Panc1 (cell line): Measurements from ENCODE around the gene ENPP7. TPM values are rescaled to one million over a fixed set of nuclear protein-coding genes. Genes with fewer than 3 reads are reported as not detected.

ENCODE experiments used
- ATAC-seq: fragments of 200-7000 bp; cut with Tn5 transposase; 2 replicates; pipeline ENCODE4 v1.9.1; 2020; ENCODE audit warnings: mild to moderate bottlenecking, moderate library complexity
- BruUV-seq: library from RNA; stranded (reverse); fragments of 400-500 nt; replicated peaks from 2 replicates; lab custom pipeline; 2021; lab: Mats Ljungman, UMichigan
- CTCF ChIA-PET: fragments of 300-600 bp; sonication (Branson Sonifier 250); formaldehyde crosslinking; loops from one replicate; lab custom pipeline; 2022; ENCODE audit warnings: antibody characterized with exemption; lab: Charles Lee
- POLR2A ChIA-PET: fragments of 300-600 bp; sonication (Branson Sonifier 250); formaldehyde crosslinking; loops from one replicate; lab custom pipeline; 2022; ENCODE audit warnings: antibody characterized with exemption; lab: Charles Lee
- DNase-seq: peaks from one replicate; pipeline ENCODE4 v3.0.0-alpha.2; 2010; ENCODE audit warnings: low read depth, low spot score
- H3K27ac ChIP-seq: 2 replicates; pipeline ENCODE4 v1.5.1; 2011; ENCODE audit warnings: mild to moderate bottlenecking, low read length, inconsistent platforms
- H3K27me3 ChIP-seq: fragments of 200-500 bp; sonication (Bioruptor generic); 2 replicates; pipeline ENCODE4 v1.6.0; 2014; ENCODE audit warnings: low read length, inconsistent platforms; ENCODE audit not compliant: control insufficient read depth, insufficient read depth
- H3K36me3 ChIP-seq: fragments of 200-500 bp; sonication (Bioruptor generic); 2 replicates; pipeline ENCODE4 v1.5.1; 2014; ENCODE audit warnings: inconsistent platforms, mild to moderate bottlenecking, low read length, moderate library complexity; ENCODE audit not compliant: control insufficient read depth, insufficient read depth
- H3K4me1 ChIP-seq: 2 replicates; pipeline ENCODE4 v1.5.1; 2011; ENCODE audit warnings: inconsistent platforms, mild to moderate bottlenecking, low read length, moderate library complexity; ENCODE audit not compliant: control insufficient read depth, insufficient read depth
- H3K4me3 ChIP-seq, 2 experiments: 2 replicates each; pipeline ENCODE4 v1.5.1; 2011 to 2012; ENCODE audit warnings: low read depth in 2 of 2, low read length in 2 of 2, mild to moderate bottlenecking in 2 of 2, inconsistent platforms in 1 of 2, moderate library complexity in 1 of 2
- H3K9me3 ChIP-seq: fragments of 200-500 bp; sonication (Bioruptor generic); 2 replicates; pipeline ENCODE4 v1.5.1; 2014; ENCODE audit warnings: low read depth, mild to moderate bottlenecking, inconsistent platforms, low read length, moderate library complexity; ENCODE audit not compliant: control insufficient read depth, insufficient read depth
- POLR2AphosphoS5 ChIP-seq: IDR thresholded peaks from 2 replicates; pipeline ENCODE4 v1.6.1; 2012; ENCODE audit warnings: mild to moderate bottlenecking, low read depth, low read length, moderate library complexity
- SIN3A ChIP-seq: IDR thresholded peaks from 2 replicates; pipeline ENCODE4 v1.6.1; 2012; ENCODE audit warnings: low read depth, mild to moderate bottlenecking, low read length, moderate library complexity, borderline replicate concordance; ENCODE audit not compliant: insufficient read depth
- TCF7L2 ChIP-seq: IDR thresholded peaks from 2 replicates; pipeline ENCODE4 v1.6.1; 2011; ENCODE audit warnings: mild to moderate bottlenecking, low read depth, low read length, inconsistent platforms
- in situ Hi-C: cut with HindIII; loops from 2 replicates; pipeline ENCODE4 v1.10.0; 2016; ENCODE audit warnings: low sequenced_read_pairs, low pct_unique_long_range_greater_than_20kb
- intact Hi-C: fragments of 100-400 bp; cut with micrococcal nuclease; formaldehyde crosslinking; loops from one replicate; pipeline ENCODE4 v1.10.0; 2022; ENCODE audit not compliant: unreplicated experiment
- total RNA-seq: library from RNA; stranded (reverse); gene quantifications from one replicate; pipeline ENCODE4 v1.2.1, GENCODE V29; 2021; ENCODE audit not compliant: unreplicated experiment
- TF ChIP-seq, protein P1 (sequence below): fragments of 450-650 bp; IDR thresholded peaks from 2 replicates; pipeline ENCODE4 v1.5.1; 2017; ENCODE audit warnings: mild to moderate bottlenecking
- TF ChIP-seq, protein P2 (sequence below), 2 experiments: IDR thresholded peaks; 2 replicates each; pipeline ENCODE4 v1.6.1; 2011 to 2012; ENCODE audit warnings: low read depth in 2 of 2, control low read depth in 1 of 2, low read length in 1 of 2, mild to moderate bottlenecking in 1 of 2, moderate library complexity in 1 of 2; ENCODE audit not compliant: insufficient read depth in 1 of 2

The ENPP7 gene
- total RNA-seq, 1 experiment from 2014 or later = not detected

DNA sequence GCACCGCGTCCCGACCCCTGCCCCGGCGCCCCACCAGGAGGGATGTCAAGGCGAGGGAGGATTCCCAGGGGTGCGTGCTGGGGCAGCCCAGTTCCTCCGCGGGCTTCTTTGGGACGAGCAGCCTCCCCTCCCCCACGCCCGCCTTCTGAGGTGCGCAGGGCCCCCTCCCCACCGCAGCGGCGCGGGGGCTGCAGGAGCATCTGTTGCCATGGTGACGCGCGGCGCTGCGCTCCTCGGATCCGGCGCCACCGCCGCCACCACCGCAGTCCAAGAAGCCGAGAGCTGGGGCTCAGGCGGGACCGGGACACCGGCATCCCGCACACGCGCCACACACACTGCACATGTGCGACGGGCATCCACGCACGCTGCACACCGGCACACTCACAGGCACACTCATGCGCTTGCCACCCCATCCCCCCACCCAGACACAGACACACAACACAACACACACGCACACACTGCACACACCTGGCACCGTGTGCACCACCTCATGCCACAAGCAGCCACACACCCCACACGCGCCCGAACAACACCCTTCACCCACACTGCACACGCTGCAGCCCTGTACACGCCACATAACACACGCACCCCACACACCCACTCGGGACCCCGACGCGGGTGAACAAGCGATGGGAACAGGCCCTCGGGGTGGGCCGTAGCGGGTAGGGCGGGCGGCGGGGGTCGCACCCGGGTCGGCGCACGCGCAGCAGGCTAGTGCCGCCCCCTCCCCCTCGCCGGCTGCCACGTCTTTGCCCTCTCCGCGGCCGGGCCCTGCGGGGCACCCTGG, 17.0 kb downstream of the ENPP7 start:
- H3K4me1 ChIP-seq = peaks cover 8% of the 10 kb centered on the region; the same call in 1 of the 2 replicates
- in situ Hi-C loops (no loop called here), intact Hi-C loops (loop anchor here (10.0 kb wide), 1 partner anchor 87 kb away; the partner anchor contains the start of gene CBX4)
- no peaks in the 10 kb centered on the region for H3K9me3 ChIP-seq
- no peaks in the 10 kb centered on the region for H3K36me3 ChIP-seq
- TF ChIP-seq SIN3A (no peak), POLR2AphosphoS5 (no peak), TCF7L2 (no peak)
- TF ChIP-seq, protein P1, sequence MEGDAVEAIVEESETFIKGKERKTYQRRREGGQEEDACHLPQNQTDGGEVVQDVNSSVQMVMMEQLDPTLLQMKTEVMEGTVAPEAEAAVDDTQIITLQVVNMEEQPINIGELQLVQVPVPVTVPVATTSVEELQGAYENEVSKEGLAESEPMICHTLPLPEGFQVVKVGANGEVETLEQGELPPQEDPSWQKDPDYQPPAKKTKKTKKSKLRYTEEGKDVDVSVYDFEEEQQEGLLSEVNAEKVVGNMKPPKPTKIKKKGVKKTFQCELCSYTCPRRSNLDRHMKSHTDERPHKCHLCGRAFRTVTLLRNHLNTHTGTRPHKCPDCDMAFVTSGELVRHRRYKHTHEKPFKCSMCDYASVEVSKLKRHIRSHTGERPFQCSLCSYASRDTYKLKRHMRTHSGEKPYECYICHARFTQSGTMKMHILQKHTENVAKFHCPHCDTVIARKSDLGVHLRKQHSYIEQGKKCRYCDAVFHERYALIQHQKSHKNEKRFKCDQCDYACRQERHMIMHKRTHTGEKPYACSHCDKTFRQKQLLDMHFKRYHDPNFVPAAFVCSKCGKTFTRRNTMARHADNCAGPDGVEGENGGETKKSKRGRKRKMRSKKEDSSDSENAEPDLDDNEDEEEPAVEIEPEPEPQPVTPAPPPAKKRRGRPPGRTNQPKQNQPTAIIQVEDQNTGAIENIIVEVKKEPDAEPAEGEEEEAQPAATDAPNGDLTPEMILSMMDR = no peak
- TF ChIP-seq, protein P2, sequence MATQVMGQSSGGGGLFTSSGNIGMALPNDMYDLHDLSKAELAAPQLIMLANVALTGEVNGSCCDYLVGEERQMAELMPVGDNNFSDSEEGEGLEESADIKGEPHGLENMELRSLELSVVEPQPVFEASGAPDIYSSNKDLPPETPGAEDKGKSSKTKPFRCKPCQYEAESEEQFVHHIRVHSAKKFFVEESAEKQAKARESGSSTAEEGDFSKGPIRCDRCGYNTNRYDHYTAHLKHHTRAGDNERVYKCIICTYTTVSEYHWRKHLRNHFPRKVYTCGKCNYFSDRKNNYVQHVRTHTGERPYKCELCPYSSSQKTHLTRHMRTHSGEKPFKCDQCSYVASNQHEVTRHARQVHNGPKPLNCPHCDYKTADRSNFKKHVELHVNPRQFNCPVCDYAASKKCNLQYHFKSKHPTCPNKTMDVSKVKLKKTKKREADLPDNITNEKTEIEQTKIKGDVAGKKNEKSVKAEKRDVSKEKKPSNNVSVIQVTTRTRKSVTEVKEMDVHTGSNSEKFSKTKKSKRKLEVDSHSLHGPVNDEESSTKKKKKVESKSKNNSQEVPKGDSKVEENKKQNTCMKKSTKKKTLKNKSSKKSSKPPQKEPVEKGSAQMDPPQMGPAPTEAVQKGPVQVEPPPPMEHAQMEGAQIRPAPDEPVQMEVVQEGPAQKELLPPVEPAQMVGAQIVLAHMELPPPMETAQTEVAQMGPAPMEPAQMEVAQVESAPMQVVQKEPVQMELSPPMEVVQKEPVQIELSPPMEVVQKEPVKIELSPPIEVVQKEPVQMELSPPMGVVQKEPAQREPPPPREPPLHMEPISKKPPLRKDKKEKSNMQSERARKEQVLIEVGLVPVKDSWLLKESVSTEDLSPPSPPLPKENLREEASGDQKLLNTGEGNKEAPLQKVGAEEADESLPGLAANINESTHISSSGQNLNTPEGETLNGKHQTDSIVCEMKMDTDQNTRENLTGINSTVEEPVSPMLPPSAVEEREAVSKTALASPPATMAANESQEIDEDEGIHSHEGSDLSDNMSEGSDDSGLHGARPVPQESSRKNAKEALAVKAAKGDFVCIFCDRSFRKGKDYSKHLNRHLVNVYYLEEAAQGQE (IDR thresholded peaks at IDR 0.05; ENCODE audit: insufficient read depth in 1 of 2, low read depth in 2 of 2, low read length in 1 of 2) = no peak
- ATAC-seq = no peak
- no TSS peak for BruUV-seq
- 0 out of 2 replicates have a peak, but pooled peaks cover 3% of the 10 kb centered on the region for H3K27me3 ChIP-seq
- DNase-seq = no peak
- ChIA-PET POLR2A (no interaction called here), CTCF (interaction anchor here (0.6 kb wide), 1 partner anchor 305 kb away, joined by 5 read pairs; no protein-coding TSS in a partner anchor)
- H3K4me3 ChIP-seq = peak overlapping the region in 1 of 2 experiments; percentile 0; a peak in 1 of 4 replicates
- H3K27ac ChIP-seq = no peak overlapping the region

DNA sequence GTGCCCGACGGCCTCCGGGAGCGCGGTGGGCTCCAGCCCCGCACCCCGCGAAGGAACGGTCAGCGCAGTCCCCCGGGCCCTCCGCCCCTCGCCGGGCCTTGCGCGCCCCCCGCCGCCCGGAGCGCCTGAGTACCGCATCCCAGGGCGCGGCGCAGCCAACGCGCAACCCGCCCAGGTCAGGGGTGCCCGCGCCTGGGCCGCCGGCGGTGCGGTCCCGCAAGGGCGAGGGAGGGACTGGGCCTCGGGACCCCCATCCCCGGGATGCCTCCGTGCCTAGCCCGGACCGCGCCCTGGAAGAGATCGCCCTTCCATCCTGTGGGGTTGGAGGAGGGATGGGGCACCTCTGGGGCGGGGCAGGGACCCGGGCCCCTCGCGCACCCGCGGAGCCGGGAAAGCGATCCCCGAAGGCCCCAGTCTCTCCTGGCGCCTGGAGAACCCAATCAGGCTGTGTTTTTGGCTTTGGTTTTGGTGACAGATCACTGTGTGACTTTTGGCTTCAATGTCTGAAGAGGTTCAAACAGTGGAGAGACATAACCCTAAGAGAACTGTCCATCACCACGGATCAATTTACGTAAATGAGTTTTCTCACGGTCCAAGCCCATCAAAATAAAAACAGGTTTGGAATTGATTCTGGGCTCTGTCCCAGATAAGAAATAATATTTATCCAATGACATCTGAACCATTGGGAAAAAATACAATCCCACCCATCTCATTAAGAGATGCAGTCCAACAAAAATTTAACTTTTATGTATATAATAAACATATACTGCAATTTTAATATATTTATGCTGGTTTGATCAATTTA, 17.8 kb downstream of the ENPP7 start:
- POLR2A ChIA-PET = no interaction called here
- CTCF ChIA-PET = no interaction called here
- BruUV-seq = no TSS peak
- Histone ChIP-seq H3K9me3 (no peaks in the 10 kb centered on the region), H3K27me3 (0 out of 2 replicates have a peak, but pooled peaks cover 3% of the 10 kb centered on the region), H3K36me3 (no peaks in the 10 kb centered on the region), H3K4me3 (peak overlapping the region in 1 of 2 experiments; percentile 0; a peak in 1 of 4 replicates), H3K4me1 (peaks cover 8% of the 10 kb centered on the region; the same call in 1 of the 2 replicates), H3K27ac (no peak overlapping the region)
- intact Hi-C loops (loop anchor here (10.0 kb wide), 1 partner anchor 86 kb away; the partner anchor contains the start of gene CBX4), in situ Hi-C loops (no loop called here)
- TF ChIP-seq, protein P2 (IDR thresholded peaks at IDR 0.05; ENCODE audit: insufficient read depth in 1 of 2, low read depth in 2 of 2, low read length in 1 of 2) = no peak
- TF ChIP-seq POLR2AphosphoS5 = no peak
- no peak for TF ChIP-seq SIN3A
- TF ChIP-seq TCF7L2 = no peak
- TF ChIP-seq, protein P1 = no peak
- no peak for ATAC-seq
- DNase-seq = no peak
